HG03442 (cell line): Measurements from ENCODE around the gene CILP.

Experiments
- ATAC-seq: cut with Tn5 transposase; IDR thresholded peaks from one replicate; pipeline ENCODE4 v1.9.1; 2021; ENCODE audit warnings: mild to moderate bottlenecking, moderate library complexity; ENCODE audit not compliant: unreplicated experiment

The CILP gene

GRCh38 chr15:65163041-65163440 is 48.2 kb downstream of the CILP start:
- ATAC-seq: no peak

- no peak for ATAC-seq
Observed at GRCh38 chr15:65156692-65157091, 54.6 kb downstream of the CILP start.

- ATAC-seq: no peak
Observed at GRCh38 chr15:65154720-65155119, 56.6 kb downstream of the CILP start.

GRCh38 chr15:65147902-65148301 is 63.4 kb downstream of the CILP start:
- ATAC-seq: no peak

- ATAC-seq: no peak
Observed at GRCh38 chr15:65146438-65146837, 64.8 kb downstream of the CILP start.
